Left ventricle myocardium inferior (tissue), 1 donor: ENCODE data around the gene MICAL1. TPM values are rescaled to one million over a fixed set of nuclear protein-coding genes. Genes with fewer than 3 reads are reported as not detected.

Experiments used
- DNase-seq: peaks from one replicate; pipeline ENCODE4 v3.0.0-alpha.2; 2020
- H3K27ac ChIP-seq: fragments of 200-600 bp; replicated peaks from 2 replicates; pipeline ENCODE4 v1.8.0; 2021
- H3K27me3 ChIP-seq: fragments of 200-600 bp; 2 replicates; pipeline ENCODE4 v1.8.0; 2021; ENCODE audit warnings: low read depth
- H3K36me3 ChIP-seq: fragments of 200-600 bp; 2 replicates; pipeline ENCODE4 v1.8.0; 2021
- H3K4me1 ChIP-seq: fragments of 200-600 bp; 2 replicates; pipeline ENCODE4 v1.8.0; 2021
- H3K4me3 ChIP-seq: fragments of 200-600 bp; 2 replicates; pipeline ENCODE4 v1.8.0; 2021; ENCODE audit warnings: mild to moderate bottlenecking, moderate library complexity
- H3K9me3 ChIP-seq: fragments of 200-600 bp; replicated peaks from 2 replicates; pipeline ENCODE4 v1.8.0; 2021
- intact Hi-C: fragments of 100-400 bp; cut with micrococcal nuclease; formaldehyde crosslinking; loops from one replicate; pipeline ENCODE4 v1.11.0; 2022
- long read RNA-seq: library from polyadenylated mRNA; unstranded; transcript quantifications from one replicate; pipeline ENCODE4 v2.0.0, GENCODE V29; 2021
- total RNA-seq: library from RNA; stranded (reverse); fragmentation: NEBNext Ultra II Directional; extraction: Animal tissue kit (Norgen Biotek cat#: 25700); gene quantifications from one replicate; pipeline ENCODE4 v1.2.1, GENCODE V29; 2021
- TF ChIP-seq, protein P1 (sequence below): fragments of 200-600 bp; IDR thresholded peaks from 2 replicates; pipeline ENCODE4 v1.8.0; 2021; ENCODE audit warnings: antibody characterized with exemption, mild to moderate bottlenecking, borderline replicate concordance
- donor health status: DM: no; HTN: yes; CAD: no; lungs with severe emphysema.

The MICAL1 gene, protein sequence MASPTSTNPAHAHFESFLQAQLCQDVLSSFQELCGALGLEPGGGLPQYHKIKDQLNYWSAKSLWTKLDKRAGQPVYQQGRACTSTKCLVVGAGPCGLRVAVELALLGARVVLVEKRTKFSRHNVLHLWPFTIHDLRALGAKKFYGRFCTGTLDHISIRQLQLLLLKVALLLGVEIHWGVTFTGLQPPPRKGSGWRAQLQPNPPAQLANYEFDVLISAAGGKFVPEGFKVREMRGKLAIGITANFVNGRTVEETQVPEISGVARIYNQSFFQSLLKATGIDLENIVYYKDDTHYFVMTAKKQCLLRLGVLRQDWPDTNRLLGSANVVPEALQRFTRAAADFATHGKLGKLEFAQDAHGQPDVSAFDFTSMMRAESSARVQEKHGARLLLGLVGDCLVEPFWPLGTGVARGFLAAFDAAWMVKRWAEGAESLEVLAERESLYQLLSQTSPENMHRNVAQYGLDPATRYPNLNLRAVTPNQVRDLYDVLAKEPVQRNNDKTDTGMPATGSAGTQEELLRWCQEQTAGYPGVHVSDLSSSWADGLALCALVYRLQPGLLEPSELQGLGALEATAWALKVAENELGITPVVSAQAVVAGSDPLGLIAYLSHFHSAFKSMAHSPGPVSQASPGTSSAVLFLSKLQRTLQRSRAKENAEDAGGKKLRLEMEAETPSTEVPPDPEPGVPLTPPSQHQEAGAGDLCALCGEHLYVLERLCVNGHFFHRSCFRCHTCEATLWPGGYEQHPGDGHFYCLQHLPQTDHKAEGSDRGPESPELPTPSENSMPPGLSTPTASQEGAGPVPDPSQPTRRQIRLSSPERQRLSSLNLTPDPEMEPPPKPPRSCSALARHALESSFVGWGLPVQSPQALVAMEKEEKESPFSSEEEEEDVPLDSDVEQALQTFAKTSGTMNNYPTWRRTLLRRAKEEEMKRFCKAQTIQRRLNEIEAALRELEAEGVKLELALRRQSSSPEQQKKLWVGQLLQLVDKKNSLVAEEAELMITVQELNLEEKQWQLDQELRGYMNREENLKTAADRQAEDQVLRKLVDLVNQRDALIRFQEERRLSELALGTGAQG
- total RNA-seq: 5.6 TPM
- long read RNA-seq, partial matches to known transcripts: 2 of 13 reads
- long read RNA-seq, other reads (novel, unspliced or antisense): 8 of 13 reads

DNA sequence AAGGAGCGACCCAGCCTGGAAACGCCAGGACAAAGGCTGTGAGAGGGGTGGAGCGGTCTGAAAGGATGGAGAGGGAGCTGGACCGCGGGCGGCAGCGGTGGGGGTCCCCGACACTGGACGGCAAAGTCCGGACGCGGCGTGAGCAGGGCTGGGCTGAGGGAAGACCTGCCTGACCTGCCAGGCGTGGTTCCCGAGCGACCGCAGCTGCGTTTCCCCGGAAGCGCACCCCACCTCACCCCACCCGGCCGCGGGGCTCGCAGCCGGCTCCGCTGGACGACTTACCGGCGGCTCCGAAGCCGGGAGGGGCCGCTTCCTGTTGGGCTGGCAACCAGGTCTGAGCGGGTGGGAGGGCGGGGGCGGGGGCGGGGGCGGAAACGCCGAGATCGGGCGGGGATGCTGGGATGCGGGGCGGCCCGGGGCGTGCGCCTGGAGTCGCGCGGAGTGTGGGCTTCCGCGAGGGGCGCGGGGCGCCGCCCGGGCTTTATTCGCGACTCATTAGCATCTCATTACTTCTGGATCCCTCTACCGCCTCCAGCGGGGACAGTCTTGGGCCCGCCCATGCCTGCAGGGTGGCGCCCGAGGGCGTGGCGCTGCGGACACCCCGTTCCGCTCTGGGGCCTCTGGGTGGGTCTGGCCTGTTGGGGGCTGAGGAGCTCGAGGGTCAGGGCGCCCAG is at the start of gene MICAL1:
TSS of gene MICAL1 (minus strand) at position 336 of the 674 bp plus-strand sequence. CDS start 1,576 bp downstream, outside the sequence.
- Histone ChIP-seq H3K36me3 (no peaks in the 10 kb centered on the region), H3K27ac (peak within 1 kb of the TSS; percentile 78), H3K9me3 (no peaks in the 10 kb centered on the region), H3K27me3 (no peaks in the 10 kb centered on the region), H3K4me3 (peak within 1 kb of the TSS; percentile 84), H3K4me1 (peaks cover 45% of the 10 kb centered on the region)
- intact Hi-C loops: no loop called here
- TF ChIP-seq, protein P1, sequence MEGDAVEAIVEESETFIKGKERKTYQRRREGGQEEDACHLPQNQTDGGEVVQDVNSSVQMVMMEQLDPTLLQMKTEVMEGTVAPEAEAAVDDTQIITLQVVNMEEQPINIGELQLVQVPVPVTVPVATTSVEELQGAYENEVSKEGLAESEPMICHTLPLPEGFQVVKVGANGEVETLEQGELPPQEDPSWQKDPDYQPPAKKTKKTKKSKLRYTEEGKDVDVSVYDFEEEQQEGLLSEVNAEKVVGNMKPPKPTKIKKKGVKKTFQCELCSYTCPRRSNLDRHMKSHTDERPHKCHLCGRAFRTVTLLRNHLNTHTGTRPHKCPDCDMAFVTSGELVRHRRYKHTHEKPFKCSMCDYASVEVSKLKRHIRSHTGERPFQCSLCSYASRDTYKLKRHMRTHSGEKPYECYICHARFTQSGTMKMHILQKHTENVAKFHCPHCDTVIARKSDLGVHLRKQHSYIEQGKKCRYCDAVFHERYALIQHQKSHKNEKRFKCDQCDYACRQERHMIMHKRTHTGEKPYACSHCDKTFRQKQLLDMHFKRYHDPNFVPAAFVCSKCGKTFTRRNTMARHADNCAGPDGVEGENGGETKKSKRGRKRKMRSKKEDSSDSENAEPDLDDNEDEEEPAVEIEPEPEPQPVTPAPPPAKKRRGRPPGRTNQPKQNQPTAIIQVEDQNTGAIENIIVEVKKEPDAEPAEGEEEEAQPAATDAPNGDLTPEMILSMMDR: peak; percentile 56
- peak; percentile 73 for DNase-seq

DNA sequence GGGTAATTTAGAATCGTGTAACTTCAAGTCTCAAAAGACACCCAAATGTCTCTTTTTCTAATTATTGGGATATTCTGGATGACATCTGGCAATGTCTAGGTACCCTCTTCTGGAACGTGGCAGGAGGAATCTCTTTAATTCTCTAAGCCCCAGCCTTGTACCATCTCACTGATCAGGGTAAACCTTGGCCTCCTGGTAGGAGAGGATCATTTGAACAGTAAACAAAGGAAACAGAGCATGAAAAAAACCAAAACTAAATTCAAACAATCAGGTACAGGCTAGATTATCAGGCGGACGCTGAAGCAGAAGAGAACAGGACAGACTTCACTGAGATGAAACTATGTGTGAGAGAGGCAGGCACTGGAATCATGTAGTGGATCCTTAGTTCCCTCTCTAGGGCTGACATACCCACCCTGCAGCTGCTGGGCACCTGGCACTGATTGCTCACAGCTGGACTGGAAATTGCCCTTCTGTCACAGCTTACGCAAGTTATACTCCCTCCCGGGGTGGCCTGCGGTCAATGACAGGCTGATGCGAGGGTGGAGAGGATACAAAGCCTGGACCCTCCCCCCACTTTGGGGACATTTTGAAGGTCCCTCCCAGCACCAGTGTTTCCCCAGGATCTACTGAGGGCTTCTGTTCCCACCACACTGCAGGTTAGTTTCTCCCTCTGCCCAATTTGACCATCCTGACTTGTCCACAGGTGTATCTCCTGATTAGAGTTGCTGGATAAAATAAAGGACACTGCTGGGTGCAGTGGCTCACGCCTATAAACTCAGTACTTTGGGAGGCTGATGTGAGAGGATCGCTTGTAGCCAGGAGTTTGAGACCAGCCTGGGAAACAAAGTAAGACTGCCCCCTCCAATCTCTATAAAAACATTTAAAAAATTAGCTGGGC is 48.0 kb upstream of the MICAL1 start:
- Histone ChIP-seq H3K27me3 (no peaks in the 10 kb centered on the region), H3K4me1 (no peaks in the 10 kb centered on the region), H3K9me3 (no peaks in the 10 kb centered on the region), H3K27ac (no peak overlapping the region), H3K4me3 (no peak overlapping the region), H3K36me3 (no peaks in the 10 kb centered on the region)
- intact Hi-C loops: no loop called here
- TF ChIP-seq, protein P1: no peak
- DNase-seq: no peak

DNA sequence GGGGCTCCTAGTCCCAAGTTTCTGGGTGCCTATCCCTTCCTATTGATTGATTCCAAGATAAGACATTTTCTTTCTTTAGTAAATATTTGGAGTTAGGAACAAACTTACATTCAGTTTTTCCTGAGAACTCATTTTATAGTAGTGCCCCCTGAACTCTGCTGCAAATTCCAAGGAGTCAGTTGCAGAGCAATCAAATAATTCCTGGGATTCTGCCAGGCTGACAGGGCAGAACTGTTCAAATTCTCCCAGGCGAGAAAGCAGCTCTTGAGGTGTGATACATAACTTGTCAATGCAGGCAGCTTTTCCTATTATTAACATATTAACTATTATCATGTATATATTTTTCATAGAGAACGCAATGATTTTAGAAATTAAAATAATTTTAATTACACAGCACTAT is 43.4 kb upstream of the MICAL1 start:
- intact Hi-C loops: no loop called here
- Histone ChIP-seq H3K4me1 (no peaks in the 10 kb centered on the region), H3K27ac (no peak overlapping the region), H3K9me3 (no peaks in the 10 kb centered on the region), H3K27me3 (no peaks in the 10 kb centered on the region), H3K4me3 (no peak overlapping the region), H3K36me3 (no peaks in the 10 kb centered on the region)
- no peak for DNase-seq
- TF ChIP-seq, protein P1: no peak

DNA sequence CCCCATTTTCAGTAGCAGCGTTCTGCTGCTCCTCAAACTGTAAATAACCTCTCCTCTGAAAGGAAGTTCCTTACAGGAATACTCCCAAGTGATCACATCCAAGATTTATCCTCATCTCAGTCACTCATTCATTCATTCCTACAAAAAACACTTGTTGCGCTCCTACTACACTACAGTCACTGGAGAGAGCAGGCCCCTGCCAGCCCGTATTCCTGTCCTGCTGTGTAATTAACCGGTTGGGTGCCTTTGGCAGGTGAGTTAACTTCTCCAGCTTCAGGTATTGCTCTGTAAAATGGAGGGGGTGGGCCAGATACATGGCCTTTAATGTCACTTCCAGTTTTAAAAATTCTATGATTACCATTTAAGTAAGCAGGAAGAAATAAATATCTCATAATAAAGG is 42.5 kb upstream of the MICAL1 start:
- no peak for DNase-seq
- H3K4me1 ChIP-seq: no peaks in the 10 kb centered on the region
- TF ChIP-seq, protein P1: no peak
- intact Hi-C loops: no loop called here
- no peaks in the 10 kb centered on the region for H3K36me3 ChIP-seq
- no peak overlapping the region for H3K27ac ChIP-seq
- no peaks in the 10 kb centered on the region for H3K27me3 ChIP-seq
- H3K4me3 ChIP-seq: no peak overlapping the region
- no peaks in the 10 kb centered on the region for H3K9me3 ChIP-seq
